Prostate gland (tissue), 2 donors: Measurements from ENCODE around the gene TMEM116. TPM values are rescaled to one million over a fixed set of nuclear protein-coding genes. Genes with fewer than 3 reads are reported as not detected.

Experiments
- DNase-seq: peaks from one replicate; pipeline ENCODE4 v3.0.0-alpha.2; 2019; ENCODE audit warnings: low spot score
- H3K27ac ChIP-seq, 2 donors: fragments of 200-600 bp; sonication (generic); 2 replicates each; pipeline ENCODE4 v1.5.1; 2017 to 2019
- H3K27me3 ChIP-seq: fragments of 200-600 bp; sonication (generic); replicated peaks from 2 replicates; pipeline ENCODE4 v1.5.1; 2019; ENCODE audit not compliant: insufficient read depth
- H3K36me3 ChIP-seq, 2 donors: fragments of 200-600 bp; sonication (generic); 1 replicate in 1 of 2; 2 replicates in 1 of 2; pipeline versions ENCODE4 v1.5.1 to v1.8.1; 2017 to 2019
- H3K4me1 ChIP-seq: fragments of 200-600 bp; sonication (generic); replicated peaks from 2 replicates; pipeline ENCODE4 v1.5.1; 2019
- H3K4me3 ChIP-seq, 2 donors: fragments of 200-600 bp; sonication (generic); 2 replicates each; pipeline ENCODE4 v1.5.1; 2017 to 2019
- H3K9me3 ChIP-seq: fragments of 200-600 bp; sonication (generic); 2 replicates; pipeline ENCODE4 v1.5.1; 2017
- POLR2A ChIP-seq: fragments of 450-650 bp; IDR thresholded peaks from one replicate; pipeline ENCODE4 v1.6.1; 2016; ENCODE audit warnings: antibody characterized with exemption, mild to moderate bottlenecking
- POLR2AphosphoS5 ChIP-seq: sonication (generic); formaldehyde crosslinking; IDR thresholded peaks from one replicate; pipeline ENCODE4 v1.6.1; 2017; ENCODE audit warnings: antibody characterized with exemption
- WGBS: methylation state at CpG from one replicate; pipeline ENCODE4 v1.1.5; 2018; 5-methylcytosine and 5-hydroxymethylcytosine counted together
- intact Hi-C: fragments of 100-400 bp; cut with DNase I; formaldehyde crosslinking; loops from one replicate; pipeline ENCODE4 v1.14.2; 2022
- total RNA-seq, 2 donors: library from RNA; depleted of rRNA; stranded (reverse); fragments of >200 nt; gene quantifications; one replicate each; pipeline ENCODE4 v1.1.0, GENCODE V29; 2016
- TF ChIP-seq, protein P1 (sequence below), 4 experiments: fragments of 200-600 bp in 2 of 4; fragments of 450-650 bp in 2 of 4; sonication (generic) in 2 of 4; IDR thresholded peaks; 1 replicate in 3 of 4; 2 replicates in 1 of 4; pipeline ENCODE4 v1.5.1; 2016 to 2019; ENCODE audit warnings: antibody characterized with exemption in 4 of 4, mild to moderate bottlenecking in 2 of 4, moderate library complexity in 2 of 4

Gene TMEM116
- total RNA-seq, 2 donors from 2014 or later: 5.5 to 16.8 TPM

DNA sequence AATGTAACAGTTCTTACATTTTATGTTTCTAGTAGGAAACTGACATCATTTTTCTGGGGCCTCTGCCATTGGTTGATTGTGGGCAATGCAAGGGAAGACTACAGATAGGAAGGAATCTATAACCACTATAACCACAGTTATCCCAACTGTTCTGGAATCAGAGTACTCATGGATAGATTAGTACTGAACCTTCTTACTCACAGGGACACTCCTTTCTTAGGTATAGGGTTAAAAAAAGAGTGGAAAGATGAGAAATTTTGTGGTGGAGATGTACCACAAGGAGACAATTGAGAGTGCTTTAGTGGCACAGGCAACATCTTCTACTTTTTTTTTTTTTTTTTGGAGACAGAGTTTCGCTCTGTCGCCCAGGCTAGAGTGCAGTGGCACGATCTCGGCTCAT is 21.0 kb downstream of the TMEM116 start:
- intact Hi-C loops: no loop called here

DNA sequence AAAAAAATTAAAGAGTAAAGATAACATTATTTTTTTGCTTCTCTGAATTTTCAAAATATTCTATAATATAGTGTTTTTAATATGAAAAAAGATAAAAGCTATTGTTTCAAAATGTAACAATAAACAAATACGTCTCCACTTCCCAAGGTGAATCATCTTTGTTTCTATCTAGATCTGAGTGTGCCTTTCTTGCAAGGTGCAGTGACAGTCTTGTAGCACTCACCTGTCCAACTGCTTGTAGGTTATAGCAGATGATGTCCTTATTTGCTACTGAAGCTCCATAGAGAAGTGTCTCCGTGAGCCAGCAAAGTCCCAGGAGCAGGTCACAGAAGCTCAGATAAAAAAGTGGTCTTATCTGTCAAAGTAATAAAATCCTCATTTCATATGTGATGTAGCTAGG is 21.4 kb downstream of the TMEM116 start:
- Histone ChIP-seq H3K36me3 (no peaks in the 10 kb centered on the region), H3K27me3 (no peaks in the 10 kb centered on the region), H3K9me3 (no peaks in the 10 kb centered on the region), H3K27ac (no peak overlapping the region), H3K4me3 (no peak overlapping the region), H3K4me1 (no peaks in the 10 kb centered on the region)
- DNase-seq: no peak
- intact Hi-C loops: no loop called here
- TF ChIP-seq, protein P1, sequence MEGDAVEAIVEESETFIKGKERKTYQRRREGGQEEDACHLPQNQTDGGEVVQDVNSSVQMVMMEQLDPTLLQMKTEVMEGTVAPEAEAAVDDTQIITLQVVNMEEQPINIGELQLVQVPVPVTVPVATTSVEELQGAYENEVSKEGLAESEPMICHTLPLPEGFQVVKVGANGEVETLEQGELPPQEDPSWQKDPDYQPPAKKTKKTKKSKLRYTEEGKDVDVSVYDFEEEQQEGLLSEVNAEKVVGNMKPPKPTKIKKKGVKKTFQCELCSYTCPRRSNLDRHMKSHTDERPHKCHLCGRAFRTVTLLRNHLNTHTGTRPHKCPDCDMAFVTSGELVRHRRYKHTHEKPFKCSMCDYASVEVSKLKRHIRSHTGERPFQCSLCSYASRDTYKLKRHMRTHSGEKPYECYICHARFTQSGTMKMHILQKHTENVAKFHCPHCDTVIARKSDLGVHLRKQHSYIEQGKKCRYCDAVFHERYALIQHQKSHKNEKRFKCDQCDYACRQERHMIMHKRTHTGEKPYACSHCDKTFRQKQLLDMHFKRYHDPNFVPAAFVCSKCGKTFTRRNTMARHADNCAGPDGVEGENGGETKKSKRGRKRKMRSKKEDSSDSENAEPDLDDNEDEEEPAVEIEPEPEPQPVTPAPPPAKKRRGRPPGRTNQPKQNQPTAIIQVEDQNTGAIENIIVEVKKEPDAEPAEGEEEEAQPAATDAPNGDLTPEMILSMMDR (IDR thresholded peaks at IDR 0.05): no peak
- 81% methylated on average over 2 of the region's 2 CpGs for WGBS

More for the DNA sequence above, 21.0 kb downstream of the TMEM116 start:
- Histone ChIP-seq H3K27ac (no peak overlapping the region), H3K4me1 (no peaks in the 10 kb centered on the region), H3K36me3 (no peaks in the 10 kb centered on the region), H3K4me3 (no peak overlapping the region), H3K27me3 (no peaks in the 10 kb centered on the region), H3K9me3 (no peaks in the 10 kb centered on the region)
- 90% methylated on average over 4 of the region's 4 CpGs for WGBS
- DNase-seq: no peak
- TF ChIP-seq, protein P1 (IDR thresholded peaks at IDR 0.05): no peak
- no peak for TF ChIP-seq POLR2A
- TF ChIP-seq POLR2AphosphoS5: no peak

DNA sequence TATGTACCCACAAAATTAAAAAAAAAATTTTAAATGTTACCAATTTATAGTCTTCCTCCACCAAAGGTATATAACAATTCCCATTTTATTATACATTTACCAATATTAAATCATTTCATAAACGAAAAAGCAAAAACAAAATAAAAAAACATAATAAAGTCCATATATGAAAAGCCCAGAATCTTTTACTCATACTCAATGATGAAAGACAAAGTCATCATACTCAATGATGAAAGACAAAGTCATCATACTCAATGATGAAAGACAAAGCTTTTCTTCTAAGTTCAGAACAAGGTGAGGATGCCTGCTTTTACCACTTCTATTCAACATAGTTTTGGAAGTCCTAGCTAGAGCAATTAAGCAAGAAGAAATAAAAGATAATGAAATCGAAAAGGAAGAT is 28.1 kb downstream of the TMEM116 start:
- intact Hi-C loops: no loop called here
- H3K36me3 ChIP-seq: no peaks in the 10 kb centered on the region
- H3K27me3 ChIP-seq: no peaks in the 10 kb centered on the region
- no peak overlapping the region for H3K4me3 ChIP-seq
- WGBS: 86% methylated on average over 2 of the region's 2 CpGs
- no peak for TF ChIP-seq POLR2AphosphoS5
- no peak for TF ChIP-seq POLR2A
- TF ChIP-seq, protein P1 (IDR thresholded peaks at IDR 0.05): no peak
- no peak for DNase-seq
- no peak overlapping the region for H3K27ac ChIP-seq
- no peaks in the 10 kb centered on the region for H3K9me3 ChIP-seq
- no peaks in the 10 kb centered on the region for H3K4me1 ChIP-seq

DNA sequence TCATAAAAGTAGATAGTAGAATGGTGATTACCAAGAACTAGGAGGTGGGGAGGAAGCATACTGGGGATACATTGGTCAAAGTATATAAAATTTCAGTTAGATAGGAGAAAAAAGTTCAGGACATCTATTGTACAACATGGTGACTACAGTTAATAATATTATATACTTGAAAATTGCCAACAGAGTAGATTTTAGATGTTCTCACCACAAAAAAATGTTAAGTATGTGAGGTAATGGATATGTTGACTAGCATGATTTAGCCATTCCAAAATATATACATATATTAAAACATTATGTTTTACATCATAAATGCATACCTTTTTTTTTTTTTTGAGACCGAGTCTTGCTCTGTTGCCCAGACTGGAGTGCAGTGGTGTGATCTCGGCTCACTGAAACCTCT is 31.0 kb downstream of the TMEM116 start:
- Histone ChIP-seq H3K36me3 (no peaks in the 10 kb centered on the region), H3K27me3 (no peaks in the 10 kb centered on the region), H3K9me3 (no peaks in the 10 kb centered on the region), H3K4me3 (no peak overlapping the region), H3K4me1 (no peaks in the 10 kb centered on the region), H3K27ac (no peak overlapping the region)
- WGBS: 82% methylated on average over 2 of the region's 2 CpGs
- no peak for TF ChIP-seq POLR2A
- TF ChIP-seq POLR2AphosphoS5: no peak
- TF ChIP-seq, protein P1 (IDR thresholded peaks at IDR 0.05): no peak
- DNase-seq: no peak
- intact Hi-C loops: no loop called here

DNA sequence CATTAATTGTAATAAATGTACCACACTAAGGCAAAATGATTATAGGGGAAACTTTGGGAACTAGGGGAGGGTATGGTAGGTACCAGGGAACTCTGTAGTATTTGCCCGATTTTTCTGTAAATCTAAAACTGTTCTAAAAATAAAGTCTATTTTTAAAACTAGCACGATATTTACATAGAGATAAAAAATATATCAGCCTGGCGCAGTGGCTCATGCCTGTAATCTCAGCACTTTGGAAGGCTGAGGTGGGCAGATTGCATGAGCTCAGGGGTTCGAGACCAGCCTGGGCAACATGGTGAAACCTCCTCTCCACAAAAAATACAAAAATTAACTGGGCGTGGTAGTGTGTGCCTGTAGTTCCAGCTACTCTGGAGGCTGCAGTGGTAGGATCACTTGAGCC is 32.4 kb downstream of the TMEM116 start:
- intact Hi-C loops: no loop called here
- H3K9me3 ChIP-seq: no peaks in the 10 kb centered on the region
- no peaks in the 10 kb centered on the region for H3K27me3 ChIP-seq
- no peak overlapping the region for H3K27ac ChIP-seq
- H3K4me1 ChIP-seq: no peaks in the 10 kb centered on the region
- H3K4me3 ChIP-seq: no peak overlapping the region
- TF ChIP-seq POLR2A (no peak), POLR2AphosphoS5 (no peak)
- TF ChIP-seq, protein P1 (IDR thresholded peaks at IDR 0.05): no peak
- no peaks in the 10 kb centered on the region for H3K36me3 ChIP-seq
- 97% methylated on average over 5 of the region's 5 CpGs for WGBS
- no peak for DNase-seq
